ENCODE measurements around the gene BTRC. TPM values are rescaled to one million over a fixed set of nuclear protein-coding genes. Genes with fewer than 3 reads are reported as not detected.

The BTRC gene
- polyA plus RNA-seq, 3 donors from 2014 or later, result 3.7 to 9.0 (median 7.4) TPM

DNA sequence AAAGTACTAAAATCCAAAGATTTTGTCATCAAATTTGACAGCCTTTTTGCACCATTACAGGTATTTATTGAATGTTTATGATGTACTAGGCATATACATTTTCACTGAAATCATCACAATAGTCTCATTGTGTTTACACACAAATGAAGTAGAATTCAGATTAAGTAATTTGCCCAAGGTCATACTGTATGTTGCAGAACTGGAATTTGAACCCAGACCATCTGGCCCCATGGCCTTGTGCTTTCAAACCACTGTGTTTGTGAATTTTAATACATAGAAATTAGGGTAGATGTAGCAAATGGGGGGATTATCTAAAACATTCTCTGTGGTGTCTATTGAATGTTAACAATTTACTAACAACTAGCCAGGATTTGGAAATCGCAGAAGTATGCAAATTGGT is 139.3 kb downstream of the BTRC start:
- no peak overlapping the region for H3K4me3 Mint-ChIP-seq
- no peaks in the 10 kb centered on the region for H3K9me3 Mint-ChIP-seq
- no peaks in the 10 kb centered on the region for H3K36me3 Mint-ChIP-seq
- H3K27me3 Mint-ChIP-seq (ENCODE audit: low read depth in 3 of 3), result peaks cover 0 to 3% (median 0%) of the 10 kb centered on the region in 3 donors
- peaks cover 1 to 10% of the 10 kb centered on the region in 2 donors for H3K4me1 Mint-ChIP-seq
- no peak for DNase-seq
- H3K27ac Mint-ChIP-seq, result no peak overlapping the region

DNA sequence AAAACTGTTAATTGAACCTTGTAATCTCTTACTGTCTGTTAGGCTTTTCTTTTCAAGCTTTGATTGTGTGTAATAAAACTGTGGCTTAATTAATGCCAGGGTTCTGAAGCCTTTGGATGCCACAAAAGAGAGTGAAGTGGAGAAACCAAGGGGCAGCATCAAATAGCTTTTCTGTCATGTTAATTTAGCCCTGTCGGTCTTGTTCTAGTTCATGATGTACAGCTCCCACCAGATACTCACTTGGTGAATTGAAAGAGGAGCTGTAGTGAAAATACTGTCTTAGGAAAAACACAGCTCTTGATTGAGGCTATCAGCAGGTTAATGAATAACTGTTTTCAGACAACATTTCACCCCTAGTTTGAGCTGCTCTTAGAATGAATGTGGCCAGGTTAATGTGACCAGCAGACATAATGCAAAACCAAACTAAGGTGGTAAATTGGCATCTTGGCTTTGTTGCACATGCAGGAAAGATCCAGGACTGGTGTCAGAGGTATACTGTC is 139.9 kb downstream of the BTRC start:
- Mint-ChIP-seq H3K4me1 (peaks cover 1 to 10% of the 10 kb centered on the region in 2 donors), H3K9me3 (no peaks in the 10 kb centered on the region), H3K27me3 (ENCODE audit: low read depth in 3 of 3) (peaks cover 0 to 3% (median 0%) of the 10 kb centered on the region in 3 donors), H3K27ac (no peak overlapping the region), H3K4me3 (no peak overlapping the region), H3K36me3 (no peaks in the 10 kb centered on the region)
- DNase-seq, result no peak

DNA sequence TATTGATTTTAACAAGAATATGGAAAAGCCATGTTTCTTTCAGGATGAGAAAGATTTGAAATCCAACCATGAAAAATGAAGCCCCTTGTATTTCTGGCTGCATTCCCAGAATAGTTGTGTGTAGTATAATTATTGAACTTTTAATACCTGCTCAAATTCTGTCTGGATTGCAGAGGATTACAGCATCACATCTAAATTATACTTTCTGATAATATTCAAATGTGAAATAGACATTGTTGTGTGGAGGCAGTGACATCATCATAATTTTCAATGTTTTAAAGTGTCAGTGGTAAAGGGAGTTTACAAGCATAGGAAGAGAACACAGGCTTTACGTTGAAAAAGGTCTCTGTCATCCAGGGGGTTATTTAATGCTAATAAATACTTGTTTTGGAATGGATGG is 140.7 kb downstream of the BTRC start:
- Mint-ChIP-seq H3K4me1 (peaks cover 1 to 10% of the 10 kb centered on the region in 2 donors), H3K27me3 (ENCODE audit: low read depth in 3 of 3) (peaks cover 0 to 5% (median 1%) of the 10 kb centered on the region in 3 donors), H3K27ac (no peak overlapping the region), H3K4me3 (no peak overlapping the region), H3K9me3 (no peaks in the 10 kb centered on the region), H3K36me3 (no peaks in the 10 kb centered on the region)
- DNase-seq, result no peak

DNA sequence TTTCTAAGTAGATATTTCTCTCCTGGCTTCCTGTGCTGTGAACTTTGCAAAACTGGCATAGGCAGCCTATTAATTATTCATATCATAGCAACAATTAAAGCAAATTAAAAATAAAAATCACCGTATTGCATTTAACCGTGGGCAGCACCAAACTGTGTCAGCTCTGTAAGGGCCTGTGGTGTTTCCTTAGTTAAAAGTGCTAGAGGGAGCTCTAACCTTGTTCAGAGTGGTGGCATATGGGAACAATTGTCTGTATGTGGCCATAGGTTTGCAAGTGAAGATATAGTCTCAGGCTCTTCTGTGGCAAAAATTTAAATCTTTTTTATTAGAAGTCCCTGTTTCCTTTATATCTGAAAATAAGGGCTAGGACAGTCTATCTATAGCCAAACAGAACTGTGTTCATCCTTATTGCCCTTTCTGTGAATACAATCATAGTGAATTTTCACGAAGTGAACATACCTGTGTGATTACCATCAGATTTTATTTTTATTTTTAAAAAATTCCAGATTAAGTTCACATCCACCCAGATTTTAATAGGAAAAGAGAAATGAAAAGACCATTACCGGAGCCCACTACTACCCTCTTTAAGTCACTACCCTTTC is 141.5 kb downstream of the BTRC start:
- Mint-ChIP-seq H3K4me1 (peaks cover 1 to 10% of the 10 kb centered on the region in 2 donors), H3K4me3 (no peak overlapping the region), H3K9me3 (no peaks in the 10 kb centered on the region), H3K36me3 (no peaks in the 10 kb centered on the region), H3K27ac (no peak overlapping the region), H3K27me3 (ENCODE audit: low read depth in 3 of 3) (peaks cover 0 to 4% (median 1%) of the 10 kb centered on the region in 3 donors)
- DNase-seq, result no peak

DNA sequence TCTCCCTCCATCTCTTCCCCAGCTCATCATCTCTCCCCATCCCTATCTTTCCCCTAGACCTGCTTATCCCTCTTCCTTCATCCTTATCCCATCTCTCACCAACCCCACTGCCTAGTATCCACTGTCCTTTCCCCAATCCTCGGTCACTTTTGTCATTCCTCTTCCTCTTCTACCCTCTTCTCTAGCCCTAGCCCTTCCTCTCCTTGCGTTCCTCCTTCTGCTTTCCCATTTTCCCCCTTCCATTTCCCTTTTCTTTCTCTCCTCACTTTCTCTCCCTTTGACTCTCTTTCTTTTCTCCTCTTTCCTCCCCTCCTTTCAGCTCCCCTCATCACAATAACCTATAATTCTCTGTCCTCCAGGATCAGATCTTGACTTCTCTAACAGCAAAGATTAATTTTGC is 150.5 kb downstream of the BTRC start:
- no peak for DNase-seq
- Mint-ChIP-seq H3K27ac (peak overlapping the region in 1 of 6 donors; percentile 4), H3K36me3 (no peaks in the 10 kb centered on the region), H3K9me3 (no peaks in the 10 kb centered on the region), H3K27me3 (ENCODE audit: low read depth in 3 of 3) (peaks cover 0 to 4% (median 0%) of the 10 kb centered on the region in 3 donors), H3K4me3 (no peak overlapping the region), H3K4me1 (no peaks in the 10 kb centered on the region)

DNA sequence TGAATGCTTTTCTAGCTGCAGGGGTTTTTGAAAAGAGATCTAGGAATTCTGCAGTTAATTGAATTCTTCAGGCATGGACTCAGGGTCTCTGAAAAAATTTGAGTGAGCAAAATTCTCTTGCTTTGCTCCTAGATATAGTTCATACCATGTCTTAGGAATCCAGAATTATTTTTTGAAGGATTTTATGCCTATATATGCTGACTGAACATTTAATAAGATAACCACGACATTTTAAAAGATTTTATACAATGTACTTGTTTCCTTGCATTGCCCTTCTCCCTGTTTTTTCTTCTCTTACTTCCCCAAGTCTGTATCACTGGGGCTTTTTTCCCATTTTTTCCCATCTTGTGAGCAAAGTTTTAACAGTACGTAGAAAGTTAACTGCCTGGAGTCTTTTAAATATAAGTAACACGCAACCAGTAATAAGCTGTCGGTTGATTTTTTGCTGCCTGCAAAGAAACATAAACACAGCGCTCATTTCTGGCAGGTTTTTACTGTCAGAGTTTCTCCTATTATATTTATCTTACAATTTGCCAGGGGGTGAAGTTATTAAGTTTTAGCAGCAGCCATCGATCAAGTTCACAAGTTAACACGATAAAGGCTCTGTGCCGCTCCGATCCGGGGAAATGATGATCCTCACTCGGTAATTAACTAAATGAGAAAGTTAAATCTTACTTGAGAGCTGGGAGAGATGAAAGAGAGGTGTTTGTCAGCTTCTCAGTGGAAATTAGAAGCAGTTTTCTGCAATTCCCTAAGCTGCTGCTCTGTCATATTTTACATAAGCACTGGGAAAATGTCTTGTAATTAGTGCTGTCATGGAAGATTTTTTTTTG is 153.1 kb downstream of the BTRC start:
- H3K4me1 Mint-ChIP-seq, result peaks cover 4 to 11% of the 10 kb centered on the region in 2 donors
- no peak overlapping the region for H3K27ac Mint-ChIP-seq
- H3K36me3 Mint-ChIP-seq, result no peaks in the 10 kb centered on the region
- DNase-seq, result no peak
- no peaks in the 10 kb centered on the region for H3K9me3 Mint-ChIP-seq
- no peak overlapping the region for H3K4me3 Mint-ChIP-seq
- peaks cover 0 to 3% (median 1%) of the 10 kb centered on the region in 3 donors for H3K27me3 Mint-ChIP-seq (ENCODE audit: low read depth in 3 of 3)

DNA sequence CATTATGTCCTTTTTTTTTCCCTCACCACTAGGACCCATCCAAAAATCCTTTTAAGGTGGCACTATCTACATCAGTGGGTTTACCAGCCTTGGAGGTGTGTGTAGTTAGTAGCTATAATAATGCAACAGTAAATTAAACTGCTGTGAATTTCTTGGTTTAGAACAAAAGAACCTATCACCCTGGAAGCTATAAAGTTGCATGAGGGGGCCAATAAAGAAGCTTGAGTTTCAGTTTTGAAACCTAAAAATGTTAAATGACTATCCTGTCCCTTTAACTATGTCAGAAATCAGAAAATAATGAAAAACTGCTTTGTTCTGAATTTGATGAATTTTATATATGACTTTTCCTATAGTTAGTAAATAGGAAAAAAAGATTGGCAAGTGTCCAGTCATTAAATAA is 153.9 kb downstream of the BTRC start:
- DNase-seq, result no peak
- peaks cover 0 to 3% (median 1%) of the 10 kb centered on the region in 3 donors for H3K27me3 Mint-ChIP-seq (ENCODE audit: low read depth in 3 of 3)
- H3K4me1 Mint-ChIP-seq, result peaks cover 4 to 11% of the 10 kb centered on the region in 2 donors
- no peaks in the 10 kb centered on the region for H3K9me3 Mint-ChIP-seq
- H3K27ac Mint-ChIP-seq, result no peak overlapping the region
- H3K4me3 Mint-ChIP-seq, result no peak overlapping the region
- no peaks in the 10 kb centered on the region for H3K36me3 Mint-ChIP-seq

DNA sequence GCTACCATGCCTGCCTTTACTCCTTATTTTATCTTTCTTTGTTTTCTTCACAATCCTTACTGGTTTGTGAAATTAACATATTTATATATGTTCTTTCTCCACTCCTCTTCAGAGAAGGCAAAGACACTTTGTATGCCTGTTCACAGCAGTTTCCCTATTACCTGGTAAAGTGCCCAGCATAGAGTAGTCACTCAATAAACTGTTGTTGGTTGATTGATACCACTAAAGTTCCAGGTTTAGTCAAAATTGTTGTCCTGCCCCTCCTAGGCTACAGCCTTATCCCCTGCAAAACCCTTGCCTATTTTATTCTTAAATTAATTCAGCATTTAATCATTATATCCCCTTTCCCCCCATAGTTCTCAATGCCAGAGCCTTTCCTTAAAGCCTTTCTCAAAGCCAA is 158.0 kb downstream of the BTRC start:
- Mint-ChIP-seq H3K36me3 (no peaks in the 10 kb centered on the region), H3K4me1 (peaks cover 4 to 11% of the 10 kb centered on the region in 2 donors), H3K27me3 (ENCODE audit: low read depth in 3 of 3) (peaks cover 0 to 2% (median 1%) of the 10 kb centered on the region in 3 donors), H3K9me3 (no peaks in the 10 kb centered on the region), H3K4me3 (no peak overlapping the region), H3K27ac (no peak overlapping the region)
- DNase-seq, result no peak

DNA sequence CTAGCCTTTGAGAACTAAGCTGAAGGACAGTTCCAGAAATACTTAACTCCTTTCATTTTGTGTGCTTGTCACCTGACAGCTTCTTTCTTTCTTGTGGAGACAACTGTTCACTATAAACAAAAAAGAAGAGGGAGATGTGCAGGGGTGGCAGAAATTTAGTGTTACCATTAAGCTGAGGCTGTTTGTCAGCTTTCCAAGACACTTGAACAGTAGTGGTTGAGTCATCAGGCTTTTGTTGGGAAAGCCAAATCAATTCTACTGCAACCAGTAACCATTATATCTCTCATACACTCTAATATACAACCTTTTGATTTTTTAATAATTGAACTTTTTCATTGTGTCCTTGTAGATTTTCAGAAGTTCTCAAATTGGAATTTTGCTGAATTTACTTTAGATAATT is 158.8 kb downstream of the BTRC start:
- no peaks in the 10 kb centered on the region for H3K36me3 Mint-ChIP-seq
- H3K9me3 Mint-ChIP-seq, result no peaks in the 10 kb centered on the region
- H3K27ac Mint-ChIP-seq, result no peak overlapping the region
- peaks cover 4 to 11% of the 10 kb centered on the region in 2 donors for H3K4me1 Mint-ChIP-seq
- no peak for DNase-seq
- H3K4me3 Mint-ChIP-seq, result no peak overlapping the region
- peaks cover 0 to 1% (median 1%) of the 10 kb centered on the region in 3 donors for H3K27me3 Mint-ChIP-seq (ENCODE audit: low read depth in 3 of 3)

DNA sequence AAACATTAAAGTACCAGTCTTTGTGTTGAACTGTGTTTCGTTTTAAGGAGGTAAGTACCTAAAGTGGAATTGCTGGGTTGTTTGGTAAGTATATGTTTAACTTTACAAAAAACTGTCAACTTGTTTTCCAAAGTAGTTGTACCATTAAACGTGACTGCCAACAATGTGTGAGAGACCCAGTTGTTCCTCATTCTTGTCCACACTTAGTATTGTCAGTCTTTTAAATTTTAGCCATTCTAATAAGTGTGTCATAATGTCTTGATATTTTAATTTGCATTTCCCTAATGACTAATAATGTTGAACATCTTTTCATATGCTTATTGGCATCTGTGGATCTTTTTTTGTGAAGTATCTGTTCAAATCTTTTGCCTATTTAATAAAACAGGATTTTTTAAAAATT is 159.8 kb downstream of the BTRC start:
- peaks cover 4 to 11% of the 10 kb centered on the region in 2 donors for H3K4me1 Mint-ChIP-seq

DNA sequence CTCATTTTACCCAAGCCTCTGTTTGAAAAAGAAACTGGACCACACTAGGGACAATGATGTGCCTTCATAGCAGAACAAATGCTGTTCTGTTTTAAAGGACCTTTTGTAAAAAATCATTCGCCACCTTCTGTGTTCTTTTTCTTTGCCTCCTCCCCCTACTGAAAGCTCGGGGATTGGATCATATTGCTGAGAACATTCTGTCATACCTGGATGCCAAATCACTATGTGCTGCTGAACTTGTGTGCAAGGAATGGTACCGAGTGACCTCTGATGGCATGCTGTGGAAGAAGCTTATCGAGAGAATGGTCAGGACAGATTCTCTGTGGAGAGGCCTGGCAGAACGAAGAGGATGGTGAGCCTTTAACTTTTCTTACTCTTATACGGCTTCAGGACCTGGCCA is 171.9 kb downstream of the BTRC start:
- H3K36me3 Mint-ChIP-seq, result peaks cover 10 to 21% (median 20%) of the 10 kb centered on the region in 3 donors
- H3K4me3 Mint-ChIP-seq, result no peak overlapping the region
- no peaks in the 10 kb centered on the region for H3K4me1 Mint-ChIP-seq
- no peak overlapping the region for H3K27ac Mint-ChIP-seq
- H3K9me3 Mint-ChIP-seq, result no peaks in the 10 kb centered on the region
- DNase-seq, result no peak
- peaks cover 0 to 5% (median 1%) of the 10 kb centered on the region in 3 donors for H3K27me3 Mint-ChIP-seq (ENCODE audit: low read depth in 3 of 3)

More for the DNA sequence above, 159.8 kb downstream of the BTRC start:
- H3K36me3 Mint-ChIP-seq, result no peaks in the 10 kb centered on the region
- H3K4me3 Mint-ChIP-seq, result no peak overlapping the region
- no peak overlapping the region for H3K27ac Mint-ChIP-seq
- no peaks in the 10 kb centered on the region for H3K9me3 Mint-ChIP-seq
- no peak for DNase-seq
- peaks cover 0 to 1% (median 1%) of the 10 kb centered on the region in 3 donors for H3K27me3 Mint-ChIP-seq (ENCODE audit: low read depth in 3 of 3)

DNA sequence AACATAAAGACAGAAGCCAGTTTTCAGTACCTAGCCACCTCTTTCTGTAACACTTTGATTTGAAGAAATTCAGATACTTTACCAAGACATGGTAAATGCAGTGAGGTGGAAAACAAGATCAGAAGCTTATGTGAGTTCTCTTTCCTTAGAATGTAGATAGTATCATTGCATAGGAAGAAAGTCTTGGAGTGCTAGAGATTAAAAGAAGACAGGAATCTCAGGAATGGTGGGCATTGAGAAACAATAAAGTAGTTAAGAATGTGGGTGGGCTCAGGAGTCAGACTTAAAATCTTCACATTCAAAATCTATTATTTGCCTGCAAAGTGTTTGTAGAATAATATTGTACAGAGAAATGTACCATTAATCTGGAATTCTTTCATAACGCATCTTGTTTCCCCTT is 175.2 kb downstream of the BTRC start:
- Mint-ChIP-seq H3K9me3 (no peaks in the 10 kb centered on the region), H3K36me3 (peaks cover 18 to 33% (median 23%) of the 10 kb centered on the region in 3 donors), H3K27me3 (ENCODE audit: low read depth in 3 of 3) (no peaks in the 10 kb centered on the region), H3K27ac (no peak overlapping the region), H3K4me3 (no peak overlapping the region), H3K4me1 (no peaks in the 10 kb centered on the region)
- no peak for DNase-seq

DNA sequence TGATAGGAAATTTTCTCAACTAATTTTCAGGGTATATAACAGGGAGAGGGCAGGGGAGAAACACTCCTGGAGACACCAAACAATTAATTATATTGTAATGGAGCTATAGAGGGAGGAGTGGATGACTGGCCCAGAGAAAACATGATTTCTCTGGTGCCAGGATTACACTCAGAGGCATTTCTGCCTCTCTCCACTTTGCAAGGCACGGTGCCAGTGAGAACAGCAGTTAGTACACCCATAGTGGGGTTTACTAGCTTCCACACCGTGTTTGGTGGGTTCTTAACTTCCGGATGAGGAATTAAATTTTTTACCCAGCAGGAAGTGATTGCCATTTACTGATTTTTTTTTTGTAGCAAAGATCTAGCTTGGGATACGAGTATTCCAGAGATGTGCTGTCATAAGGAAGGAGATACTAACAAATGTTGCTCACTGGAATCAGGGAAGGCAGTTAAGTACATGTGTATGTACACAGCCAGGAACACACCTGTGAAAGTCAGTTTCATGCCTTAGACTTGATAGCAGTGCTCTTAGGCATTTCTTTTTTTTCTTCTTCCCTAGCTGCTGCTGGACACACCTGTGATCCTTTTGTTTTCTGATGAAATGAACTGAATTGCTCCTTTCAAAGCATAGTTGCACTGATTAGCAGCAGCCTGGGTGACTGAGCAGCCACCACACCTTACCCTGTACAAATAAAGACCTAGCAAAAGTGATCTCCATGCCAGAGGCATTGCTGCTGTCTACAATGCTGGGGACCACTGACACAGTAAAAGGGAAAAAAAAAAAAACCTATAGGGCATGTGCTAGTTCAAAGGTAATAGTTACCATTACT is 176.0 kb downstream of the BTRC start:
- no peak overlapping the region for H3K27ac Mint-ChIP-seq
- no peaks in the 10 kb centered on the region for H3K4me1 Mint-ChIP-seq
- H3K4me3 Mint-ChIP-seq, result no peak overlapping the region
- H3K27me3 Mint-ChIP-seq (ENCODE audit: low read depth in 3 of 3), result no peaks in the 10 kb centered on the region
- no peak for DNase-seq
- peaks cover 24 to 40% (median 28%) of the 10 kb centered on the region in 3 donors for H3K36me3 Mint-ChIP-seq
- no peaks in the 10 kb centered on the region for H3K9me3 Mint-ChIP-seq

Measured in immature natural killer cell (primary cell).